Measurements from ENCODE around the gene ZKSCAN7.

DNA sequence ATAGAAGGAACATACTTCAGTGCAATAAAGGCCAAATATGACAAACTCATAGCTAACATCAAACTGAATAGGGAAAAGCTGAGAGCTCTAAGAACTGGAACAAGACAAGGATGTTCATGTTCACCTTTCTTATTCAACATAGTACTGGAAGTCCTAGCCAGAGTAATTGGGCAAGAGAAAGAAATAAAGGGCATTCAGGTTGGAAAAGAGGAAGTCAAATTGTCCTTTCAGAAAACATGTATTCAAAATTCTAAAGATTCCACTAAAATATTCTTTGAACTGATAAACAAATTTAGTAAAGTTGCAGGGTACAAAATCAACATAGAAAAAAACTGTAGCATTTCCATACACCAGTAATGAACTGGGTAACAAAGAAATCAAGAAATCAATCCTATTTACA is 57.7 kb downstream of the ZKSCAN7 start:
- TF ChIP-seq, protein P1, sequence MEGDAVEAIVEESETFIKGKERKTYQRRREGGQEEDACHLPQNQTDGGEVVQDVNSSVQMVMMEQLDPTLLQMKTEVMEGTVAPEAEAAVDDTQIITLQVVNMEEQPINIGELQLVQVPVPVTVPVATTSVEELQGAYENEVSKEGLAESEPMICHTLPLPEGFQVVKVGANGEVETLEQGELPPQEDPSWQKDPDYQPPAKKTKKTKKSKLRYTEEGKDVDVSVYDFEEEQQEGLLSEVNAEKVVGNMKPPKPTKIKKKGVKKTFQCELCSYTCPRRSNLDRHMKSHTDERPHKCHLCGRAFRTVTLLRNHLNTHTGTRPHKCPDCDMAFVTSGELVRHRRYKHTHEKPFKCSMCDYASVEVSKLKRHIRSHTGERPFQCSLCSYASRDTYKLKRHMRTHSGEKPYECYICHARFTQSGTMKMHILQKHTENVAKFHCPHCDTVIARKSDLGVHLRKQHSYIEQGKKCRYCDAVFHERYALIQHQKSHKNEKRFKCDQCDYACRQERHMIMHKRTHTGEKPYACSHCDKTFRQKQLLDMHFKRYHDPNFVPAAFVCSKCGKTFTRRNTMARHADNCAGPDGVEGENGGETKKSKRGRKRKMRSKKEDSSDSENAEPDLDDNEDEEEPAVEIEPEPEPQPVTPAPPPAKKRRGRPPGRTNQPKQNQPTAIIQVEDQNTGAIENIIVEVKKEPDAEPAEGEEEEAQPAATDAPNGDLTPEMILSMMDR (IDR thresholded peaks at IDR 0.05): no peak
- TF ChIP-seq POLR2A (IDR thresholded peaks at IDR 0.05): no peak
